ENCODE results near the gene PPP2R2D. TPM values are rescaled to one million over a fixed set of nuclear protein-coding genes. Genes with fewer than 3 reads are reported as not detected.

Gene PPP2R2D
- total and polyA plus RNA-seq, 8 donors: 15.6 to 96.7 (median 36.9) TPM

DNA sequence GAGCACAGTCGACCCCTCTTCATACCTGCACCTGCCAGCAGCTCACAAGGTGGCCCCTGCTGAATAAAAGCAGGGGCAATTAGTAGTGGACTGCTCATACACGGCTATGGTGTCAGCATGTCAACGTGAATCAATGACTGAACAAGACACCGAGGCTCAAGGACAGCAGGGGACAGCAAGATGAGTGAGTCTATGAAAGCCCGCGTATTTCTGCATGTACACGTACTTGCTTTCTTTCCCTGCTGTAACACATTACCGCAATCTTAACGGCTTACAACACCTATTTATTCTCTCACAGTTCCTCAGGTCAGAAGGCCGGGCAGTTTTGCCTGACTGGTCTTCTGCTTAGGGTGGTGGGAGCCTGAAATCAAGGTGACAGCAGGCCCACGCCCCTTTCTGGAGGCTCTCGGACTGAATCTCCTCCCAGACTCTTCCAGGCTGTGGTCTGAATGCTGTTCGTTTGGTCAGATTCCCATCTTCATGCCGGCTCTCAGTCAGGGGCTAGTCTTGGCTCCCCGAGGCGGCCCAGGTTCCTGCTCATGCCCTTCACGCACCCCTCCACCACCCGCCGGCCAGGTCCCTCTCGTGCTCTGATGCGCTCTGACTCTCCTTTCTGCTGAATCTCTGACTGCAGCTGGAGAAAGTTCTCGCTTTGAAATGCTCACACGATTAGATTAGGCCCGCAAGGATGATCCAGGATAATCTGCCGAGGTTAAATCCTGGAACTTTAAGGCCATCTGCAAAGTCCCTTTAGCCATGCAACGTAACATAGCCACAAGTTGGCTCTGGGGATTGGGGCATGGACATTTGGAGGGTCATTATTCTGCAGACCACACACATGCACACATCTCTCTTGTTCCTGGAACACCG lies 7.8 kb upstream of the PPP2R2D start:
- DNase-seq: no peak
- 84 to 87% (median 85%) methylated on average over 26 to 27 of the region's 27 CpGs for WGBS, 5 donors

DNA sequence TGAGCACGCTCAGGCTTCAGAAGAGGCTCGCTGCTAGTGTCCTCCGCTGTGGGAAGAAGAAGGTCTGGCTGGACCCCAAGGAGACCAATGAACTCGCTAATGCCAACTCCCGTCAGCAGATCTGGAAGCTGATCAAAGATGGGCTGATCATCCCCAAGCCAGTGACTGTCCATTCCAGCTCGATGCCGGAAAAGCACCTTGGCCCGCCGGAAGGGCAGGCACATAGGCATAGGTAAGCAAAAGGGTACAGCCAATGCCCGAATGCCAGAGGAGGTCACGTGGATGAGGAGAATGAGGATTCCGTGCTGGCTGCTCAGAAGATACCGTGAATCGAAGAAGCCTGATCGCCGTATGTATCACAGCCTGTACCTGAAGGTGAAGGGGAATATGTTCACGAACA lies 5.7 kb upstream of the PPP2R2D start:
- 94 to 95% (median 95%) methylated on average over 17 of the region's 17 CpGs for WGBS, 5 donors
- no peak for DNase-seq
- Histone ChIP-seq H3K27ac (no peak overlapping the region), H3K4me3 (no peak overlapping the region), H3K27me3 (peaks cover 0 to 65% (median 33%) of the 10 kb centered on the region in 3 donors), H3K4me1 (peaks cover 4 to 12% (median 8%) of the 10 kb centered on the region in 4 donors), H3K36me3 (no peaks in the 10 kb centered on the region), H3K9me3 (no peaks in the 10 kb centered on the region)
- TF ChIP-seq, protein P1, sequence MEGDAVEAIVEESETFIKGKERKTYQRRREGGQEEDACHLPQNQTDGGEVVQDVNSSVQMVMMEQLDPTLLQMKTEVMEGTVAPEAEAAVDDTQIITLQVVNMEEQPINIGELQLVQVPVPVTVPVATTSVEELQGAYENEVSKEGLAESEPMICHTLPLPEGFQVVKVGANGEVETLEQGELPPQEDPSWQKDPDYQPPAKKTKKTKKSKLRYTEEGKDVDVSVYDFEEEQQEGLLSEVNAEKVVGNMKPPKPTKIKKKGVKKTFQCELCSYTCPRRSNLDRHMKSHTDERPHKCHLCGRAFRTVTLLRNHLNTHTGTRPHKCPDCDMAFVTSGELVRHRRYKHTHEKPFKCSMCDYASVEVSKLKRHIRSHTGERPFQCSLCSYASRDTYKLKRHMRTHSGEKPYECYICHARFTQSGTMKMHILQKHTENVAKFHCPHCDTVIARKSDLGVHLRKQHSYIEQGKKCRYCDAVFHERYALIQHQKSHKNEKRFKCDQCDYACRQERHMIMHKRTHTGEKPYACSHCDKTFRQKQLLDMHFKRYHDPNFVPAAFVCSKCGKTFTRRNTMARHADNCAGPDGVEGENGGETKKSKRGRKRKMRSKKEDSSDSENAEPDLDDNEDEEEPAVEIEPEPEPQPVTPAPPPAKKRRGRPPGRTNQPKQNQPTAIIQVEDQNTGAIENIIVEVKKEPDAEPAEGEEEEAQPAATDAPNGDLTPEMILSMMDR (IDR thresholded peaks at IDR 0.05): no peak
- TF ChIP-seq POLR2AphosphoS5 (IDR thresholded peaks at IDR 0.05): no peak
- TF ChIP-seq EP300 (IDR thresholded peaks at IDR 0.05): no peak
- TF ChIP-seq POLR2A (IDR thresholded peaks at IDR 0.05): no peak
- intact Hi-C loops (cut with DNase I; ENCODE audit: low total_unique reads): no loop called here

More for the DNA sequence above, 7.8 kb upstream of the PPP2R2D start:
- Histone ChIP-seq H3K27me3 (peaks cover 0 to 61% (median 21%) of the 10 kb centered on the region in 3 donors), H3K9me3 (no peaks in the 10 kb centered on the region), H3K4me3 (no peak overlapping the region), H3K27ac (no peak overlapping the region), H3K36me3 (no peaks in the 10 kb centered on the region), H3K4me1 (peaks cover 0 to 7% (median 2%) of the 10 kb centered on the region in 4 donors)
- no peak for TF ChIP-seq POLR2A (IDR thresholded peaks at IDR 0.05)
- TF ChIP-seq, protein P1 (IDR thresholded peaks at IDR 0.05): no peak
- no peak for TF ChIP-seq EP300 (IDR thresholded peaks at IDR 0.05)
- TF ChIP-seq POLR2AphosphoS5 (IDR thresholded peaks at IDR 0.05): no peak
- intact Hi-C loops (cut with DNase I; ENCODE audit: low total_unique reads): loop anchor here (5.0 kb wide), 1 partner anchor 249 kb away; no protein-coding TSS in a partner anchor

DNA sequence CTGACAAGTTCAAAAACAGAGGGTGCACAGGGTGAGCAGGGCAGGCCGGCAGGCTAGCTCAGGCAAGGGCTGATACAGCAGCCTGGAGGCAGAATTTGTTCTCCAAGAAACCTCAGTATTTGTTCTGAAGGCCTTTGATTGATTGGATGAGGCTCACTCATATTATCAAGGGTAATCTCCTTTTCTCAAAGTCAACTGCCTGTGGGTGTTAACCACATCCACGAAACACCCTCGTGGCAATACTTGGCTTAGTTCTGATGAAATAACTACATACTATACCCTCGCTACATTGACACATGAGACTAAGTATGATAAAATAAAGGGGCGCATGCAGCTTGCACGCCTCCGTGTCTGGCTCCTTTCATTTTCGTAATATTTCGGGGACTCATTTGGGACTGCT lies 4.4 kb upstream of the PPP2R2D start:
- TF ChIP-seq EP300 (IDR thresholded peaks at IDR 0.05) (no peak), POLR2AphosphoS5 (IDR thresholded peaks at IDR 0.05) (no peak), POLR2A (IDR thresholded peaks at IDR 0.05) (no peak)
- TF ChIP-seq, protein P1 (IDR thresholded peaks at IDR 0.05): no peak
- Histone ChIP-seq H3K36me3 (no peaks in the 10 kb centered on the region), H3K4me3 (no peak overlapping the region), H3K27ac (no peak overlapping the region), H3K9me3 (no peaks in the 10 kb centered on the region), H3K4me1 (peaks cover 6 to 12% (median 8%) of the 10 kb centered on the region in 4 donors), H3K27me3 (peaks cover 0 to 54% (median 27%) of the 10 kb centered on the region in 3 donors)
- intact Hi-C loops (cut with DNase I; ENCODE audit: low total_unique reads): no loop called here
- DNase-seq: no peak
- 73 to 82% (median 79%) methylated on average over 9 of the region's 9 CpGs for WGBS, 5 donors

DNA sequence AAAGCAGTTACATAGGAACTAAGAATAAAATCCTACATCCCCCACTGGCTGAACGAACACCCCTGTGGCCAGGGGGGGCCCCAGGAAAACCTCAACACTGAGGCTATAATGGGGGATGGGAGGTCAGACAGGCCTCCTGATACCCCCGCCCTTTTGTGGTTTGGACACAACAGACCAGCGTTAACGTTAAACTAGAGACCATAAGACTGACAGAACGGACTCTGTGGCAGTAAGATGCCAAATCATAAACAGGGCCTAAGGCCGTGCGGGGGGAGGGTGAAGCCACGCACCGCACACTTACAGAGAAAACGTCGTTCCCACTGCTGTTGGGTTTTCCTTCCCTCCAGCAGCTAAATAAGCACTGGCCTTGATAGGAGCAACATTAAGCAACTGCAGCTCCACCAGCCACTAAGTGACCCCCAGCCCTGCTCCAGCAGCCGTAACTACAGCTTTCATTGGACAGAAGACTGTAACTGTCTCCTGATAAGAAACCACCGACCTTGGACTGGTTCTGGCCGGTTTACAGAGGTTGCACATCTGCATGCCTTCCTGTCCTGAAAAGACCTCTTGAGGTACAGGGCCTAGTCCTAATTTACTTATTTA lies 3.4 kb upstream of the PPP2R2D start:
- intact Hi-C loops (cut with DNase I; ENCODE audit: low total_unique reads): no loop called here
- DNase-seq: no peak
- TF ChIP-seq POLR2AphosphoS5 (IDR thresholded peaks at IDR 0.05): no peak
- no peak for TF ChIP-seq POLR2A (IDR thresholded peaks at IDR 0.05)
- TF ChIP-seq, protein P1 (IDR thresholded peaks at IDR 0.05): no peak
- TF ChIP-seq EP300 (IDR thresholded peaks at IDR 0.05): no peak
- no peak overlapping the region for H3K27ac ChIP-seq
- no peak overlapping the region for H3K4me3 ChIP-seq
- 31 to 52% (median 44%) methylated on average over 14 of the region's 14 CpGs for WGBS, 5 donors
- H3K36me3 ChIP-seq: no peaks in the 10 kb centered on the region
- H3K4me1 ChIP-seq: peaks cover 12 to 18% (median 16%) of the 10 kb centered on the region in 4 donors
- no peaks in the 10 kb centered on the region for H3K9me3 ChIP-seq
- peaks cover 0 to 44% (median 21%) of the 10 kb centered on the region in 3 donors for H3K27me3 ChIP-seq

All from stomach (tissue), 9 donors.